HG02852 (cell line): Measurements from ENCODE around the gene GTPBP8.
A peak's percentile ranks its signal among the peaks of the same experiment; 100 is the strongest.
"Not testable (repeated sequence)": the region's sequence is repeated elsewhere in the genome, so short reads cannot be mapped to it uniquely, and the experiment has no call there.

Experiments used
- ATAC-seq: cut with Tn5 transposase; IDR thresholded peaks from one replicate; pipeline ENCODE4 v1.9.1; 2021; ENCODE audit warnings: mild to moderate bottlenecking, moderate library complexity; ENCODE audit not compliant: unreplicated experiment

The GTPBP8 gene

GRCh38 chr3:112995800-112996199 lies 5.0 kb downstream of the GTPBP8 start:
- ATAC-seq, result no peak

- ATAC-seq, result no peak
Observed at GRCh38 chr3:113000691-113001090, 9.9 kb downstream of the GTPBP8 start.

- no peak for ATAC-seq
Observed at GRCh38 chr3:113002037-113002436, 11.3 kb downstream of the GTPBP8 start.

- ATAC-seq, result no peak
Observed at GRCh38 chr3:113002679-113003078, 11.9 kb downstream of the GTPBP8 start.

DNA sequence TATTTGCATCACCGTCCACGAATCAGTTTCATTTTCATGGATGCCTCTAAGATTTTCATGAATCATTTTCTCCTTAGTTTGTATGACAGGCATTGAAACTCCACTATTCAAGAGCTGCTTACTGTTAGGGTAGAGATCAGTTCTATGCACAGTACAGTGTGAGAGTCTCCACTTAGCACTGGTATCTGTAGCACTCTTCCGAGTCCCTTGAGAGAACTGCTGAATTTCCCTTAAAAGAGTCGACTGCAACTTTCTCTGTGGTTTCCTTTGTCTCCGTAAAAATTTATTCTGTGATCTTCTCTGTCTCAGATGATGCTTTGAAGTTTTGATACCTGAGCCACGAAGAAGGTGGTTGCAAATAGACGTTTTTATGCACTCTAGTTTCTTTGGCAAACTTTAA lies 14.8 kb downstream of the GTPBP8 start:
- ATAC-seq, result no peak

DNA sequence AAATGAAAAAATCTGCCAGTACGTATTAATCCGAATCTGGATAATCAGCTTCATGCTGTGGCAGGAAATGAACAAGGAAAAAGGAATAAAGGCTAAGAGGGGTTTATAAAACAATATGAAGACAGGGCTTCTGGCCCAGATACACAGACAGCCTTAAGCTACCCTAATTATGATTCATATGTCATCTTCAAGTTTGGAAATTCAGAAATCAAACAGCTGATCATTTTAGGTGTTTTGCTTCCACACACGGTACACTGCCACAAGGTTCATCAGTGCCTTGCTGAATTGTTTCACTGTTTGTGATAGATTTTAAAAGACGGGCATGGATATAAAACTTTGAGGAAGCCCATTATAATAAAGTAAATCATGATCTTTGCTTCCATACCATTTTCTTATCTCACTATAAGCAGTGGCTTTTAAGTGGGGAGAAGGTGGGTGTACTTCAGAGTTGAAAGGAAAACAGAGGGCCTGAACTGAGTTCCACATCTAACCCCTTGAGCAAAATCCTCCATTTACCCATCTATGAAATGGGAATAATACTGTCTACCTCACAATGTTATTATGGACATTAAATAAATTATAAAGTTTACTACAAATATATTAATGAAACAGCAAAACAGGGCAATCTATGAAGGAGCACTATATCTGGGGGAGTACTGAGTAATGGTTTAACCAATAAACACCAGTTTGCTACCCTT lies 15.7 kb downstream of the GTPBP8 start:
- ATAC-seq, result no peak

GRCh38 chr3:113008117-113008516 lies 17.3 kb downstream of the GTPBP8 start:
- ATAC-seq, result no peak

GRCh38 chr3:113013593-113013992 lies 22.8 kb downstream of the GTPBP8 start:
- no peak for ATAC-seq

GRCh38 chr3:113018536-113019181 lies 27.9 kb downstream of the GTPBP8 start:
- peak; percentile 1 for ATAC-seq

GRCh38 chr3:113019182-113020137 lies 28.7 kb downstream of the GTPBP8 start:
- ATAC-seq, result peak; percentile 88

DNA sequence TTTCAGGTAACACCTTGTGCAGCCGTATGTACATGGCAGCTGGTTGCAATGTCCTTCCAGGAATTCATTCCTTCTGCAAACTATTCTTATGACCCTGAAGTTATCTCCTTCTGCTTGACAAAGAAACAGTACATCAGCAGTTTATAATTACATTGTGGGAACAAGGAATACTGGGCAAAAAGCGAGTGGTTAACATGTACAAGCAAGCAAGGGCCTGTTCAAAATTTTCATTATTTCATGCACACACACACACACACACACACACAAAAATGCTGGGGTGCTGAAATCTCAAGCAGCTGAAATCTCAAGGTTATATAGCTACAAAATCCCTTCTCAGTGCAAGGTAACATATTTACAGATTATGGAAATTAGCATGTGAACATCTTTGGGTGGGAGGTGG lies 30.7 kb downstream of the GTPBP8 start:
- no peak for ATAC-seq

DNA sequence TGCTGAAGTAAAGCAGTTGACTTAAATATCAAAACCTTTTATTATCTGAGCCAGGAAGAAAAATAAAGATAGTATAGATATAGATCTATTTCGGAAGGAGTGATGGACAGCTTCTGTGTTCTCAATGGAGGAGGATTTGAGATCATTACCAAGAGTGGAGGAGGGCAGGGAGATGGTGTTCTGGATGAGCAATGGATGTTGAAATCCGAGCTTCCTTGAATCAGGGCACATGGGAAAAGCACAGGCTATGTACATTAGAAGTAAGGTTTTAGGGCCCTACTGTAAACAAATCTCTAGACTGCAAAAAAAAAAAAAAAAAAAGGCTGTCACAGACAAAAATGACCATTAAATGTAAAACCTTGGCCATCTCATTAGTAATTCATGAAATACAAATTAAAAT lies 43.2 kb downstream of the GTPBP8 start:
- no peak for ATAC-seq

DNA sequence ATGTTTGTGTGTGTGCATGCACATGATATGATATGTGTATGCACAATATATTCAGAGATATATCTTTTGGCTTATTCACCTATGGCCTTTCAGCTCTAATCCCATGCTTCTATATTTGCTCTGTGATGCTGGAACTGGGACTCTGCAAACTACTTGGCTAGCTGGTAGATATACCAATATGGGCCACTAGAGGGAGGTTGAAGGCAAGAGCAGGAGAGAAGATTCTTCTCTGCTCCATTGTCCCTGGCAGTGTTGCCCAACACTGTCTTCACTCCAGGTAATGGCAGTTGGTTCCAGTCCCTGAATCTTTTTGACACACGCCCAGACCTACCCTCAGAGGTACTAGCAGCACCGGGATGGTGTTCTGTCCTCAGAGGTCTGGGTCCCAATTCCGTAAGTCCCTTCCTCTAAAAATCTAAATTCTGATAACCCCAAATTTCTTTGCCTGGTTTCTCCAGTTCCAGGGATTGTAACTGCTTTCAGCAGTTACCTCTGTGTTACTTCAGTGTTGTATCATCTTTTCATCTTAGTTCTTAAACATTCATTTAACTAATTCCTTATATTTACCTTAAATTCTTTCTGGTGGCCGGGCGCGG lies 44.7 kb downstream of the GTPBP8 start:
- ATAC-seq, result peak; percentile 62

- ATAC-seq, result no peak
Observed at GRCh38 chr3:113038328-113038727, 47.5 kb downstream of the GTPBP8 start.

- no peak for ATAC-seq
Observed at GRCh38 chr3:113039546-113039945, 48.8 kb downstream of the GTPBP8 start.

GRCh38 chr3:113040231-113040630 lies 49.4 kb downstream of the GTPBP8 start:
- ATAC-seq, result no peak

DNA sequence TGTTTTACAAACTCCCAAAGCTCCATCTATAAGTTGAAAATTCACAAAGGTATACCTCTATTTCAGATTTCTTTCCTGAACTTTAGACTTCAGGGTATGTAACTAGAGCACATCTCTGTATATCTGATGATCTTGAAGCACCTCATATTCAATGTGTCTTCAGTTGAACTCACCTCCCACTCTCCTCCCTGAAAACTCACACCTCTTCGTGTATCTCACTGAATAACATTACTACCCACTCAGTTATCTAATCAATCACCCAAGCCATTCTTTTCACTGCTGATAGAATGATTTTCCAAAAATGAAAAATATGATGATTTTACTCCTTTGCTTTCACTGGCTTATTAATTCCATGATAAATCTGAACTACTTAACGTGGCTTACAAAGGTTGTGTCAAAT lies 52.9 kb downstream of the GTPBP8 start:
- ATAC-seq, result no peak

DNA sequence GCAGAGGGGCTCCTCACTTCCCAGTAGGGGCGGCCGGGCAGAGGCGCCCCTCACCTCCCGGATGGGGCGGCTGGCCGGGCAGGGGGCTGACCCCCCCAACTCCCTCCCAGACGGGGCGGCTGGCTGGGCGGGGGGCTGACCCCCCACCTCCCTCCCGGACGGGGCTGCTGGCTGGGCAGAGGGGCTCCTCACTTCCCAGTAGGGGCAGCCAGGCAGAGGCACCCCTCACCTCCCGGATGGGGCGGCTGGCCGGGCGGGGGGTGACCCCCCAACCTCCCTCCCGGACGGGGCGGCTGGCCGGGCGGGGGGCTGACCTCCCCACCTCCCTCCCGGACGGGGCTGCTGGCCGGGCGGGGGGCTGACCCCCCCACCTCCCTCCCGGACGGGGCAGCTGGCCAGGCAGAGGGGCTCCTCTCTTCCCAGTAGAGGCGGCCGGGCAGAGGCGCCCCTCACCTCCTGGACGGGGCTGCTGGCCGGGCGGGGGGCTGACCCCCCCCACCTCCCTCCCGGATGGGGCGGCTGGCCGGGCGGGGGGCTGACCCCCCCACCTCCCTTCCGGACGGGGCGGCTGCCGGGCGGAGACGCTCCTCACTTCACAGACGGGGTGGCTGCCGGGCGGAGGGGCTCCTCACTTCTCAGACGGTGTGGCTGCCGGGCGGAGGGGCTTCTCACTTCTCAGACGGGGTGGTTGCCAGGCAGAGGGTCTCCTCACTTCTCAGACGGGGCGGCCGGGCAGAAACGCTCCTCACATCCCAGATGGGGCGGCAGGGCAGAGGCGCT lies 55.6 kb downstream of the GTPBP8 start:
- ATAC-seq, result not testable (repeated sequence)

DNA sequence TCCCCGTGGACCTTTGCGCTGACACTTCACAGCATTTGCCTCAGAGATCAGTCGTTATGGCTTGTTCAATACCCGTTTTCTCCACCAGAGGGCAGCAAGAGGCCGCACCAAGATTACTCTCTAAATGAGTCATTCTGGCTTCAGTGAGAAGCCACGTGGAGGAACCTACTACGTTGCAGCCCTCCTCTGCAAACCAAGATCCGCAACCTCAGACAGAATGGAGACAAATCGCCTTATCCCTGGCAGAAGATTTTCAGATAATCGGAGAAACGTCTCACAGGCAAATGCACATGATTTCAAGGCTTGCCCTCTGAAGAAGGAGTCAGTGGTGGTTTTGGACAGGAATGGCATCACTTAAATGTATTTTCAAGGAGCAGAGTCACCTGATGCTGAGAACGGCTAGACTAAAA lies 60.5 kb downstream of the GTPBP8 start:
- ATAC-seq, result peak; percentile 93
